GM18520 (cell line): ENCODE measurements around the gene ABCC11.
A peak's percentile ranks its signal among the peaks of the same experiment; 100 is the strongest.

ENCODE experiments used
- ATAC-seq: cut with Tn5 transposase; IDR thresholded peaks from one replicate; pipeline ENCODE4 v1.9.1; 2021; ENCODE audit not compliant: unreplicated experiment

ABCC11 gene

GRCh38 chr16:48247311-48247710 lies at the start of gene ABCC11:
TSS of gene ABCC11 (minus strand) at chr16:48247539. CDS start at chr16:48231921, 15,618 bp downstream.
- no peak for ATAC-seq

- no peak for ATAC-seq
Measured at GRCh38 chr16:48295488-48296281, 48.3 kb upstream of the ABCC11 start.

- ATAC-seq: no peak
Measured at GRCh38 chr16:48294724-48295123, 47.4 kb upstream of the ABCC11 start.

- ATAC-seq: no peak
Measured at GRCh38 chr16:48292452-48292851, 45.1 kb upstream of the ABCC11 start.

GRCh38 chr16:48291754-48292153 lies 44.4 kb upstream of the ABCC11 start:
- no peak for ATAC-seq

- ATAC-seq: no peak
Measured at GRCh38 chr16:48291303-48291702, 44.0 kb upstream of the ABCC11 start.

- ATAC-seq: no peak
Measured at GRCh38 chr16:48287239-48287638, 39.9 kb upstream of the ABCC11 start.

- peak; percentile 55 for ATAC-seq
Measured at GRCh38 chr16:48284772-48285409, 37.6 kb upstream of the ABCC11 start.

- no peak for ATAC-seq
Measured at GRCh38 chr16:48282636-48283263, 35.4 kb upstream of the ABCC11 start.

- ATAC-seq: no peak
Measured at GRCh38 chr16:48280546-48280945, 33.2 kb upstream of the ABCC11 start.

- ATAC-seq: no peak
Measured at GRCh38 chr16:48279199-48279598, 31.9 kb upstream of the ABCC11 start.

- no peak for ATAC-seq
Measured at GRCh38 chr16:48277158-48277557, 29.8 kb upstream of the ABCC11 start.

GRCh38 chr16:48276102-48276501 lies 28.8 kb upstream of the ABCC11 start:
- ATAC-seq: no peak

- ATAC-seq: no peak
Measured at GRCh38 chr16:48274476-48274875, 27.1 kb upstream of the ABCC11 start.

- ATAC-seq: no peak
Measured at GRCh38 chr16:48272837-48273421, 25.6 kb upstream of the ABCC11 start.

- ATAC-seq: no peak
Measured at GRCh38 chr16:48271728-48272127, 24.4 kb upstream of the ABCC11 start.

GRCh38 chr16:48269011-48269410 lies 21.7 kb upstream of the ABCC11 start:
- ATAC-seq: no peak

- no peak for ATAC-seq
Measured at GRCh38 chr16:48262631-48263030, 15.3 kb upstream of the ABCC11 start.

- no peak for ATAC-seq
Measured at GRCh38 chr16:48261569-48261968, 14.2 kb upstream of the ABCC11 start.

- no peak for ATAC-seq
Measured at GRCh38 chr16:48256579-48257177, 9.3 kb upstream of the ABCC11 start.

- no peak for ATAC-seq
Measured at GRCh38 chr16:48252013-48252412, 4.7 kb upstream of the ABCC11 start.
